Measurements from ENCODE around the gene TRNP1. TPM values are rescaled to one million over a fixed set of nuclear protein-coding genes. Genes with fewer than 3 reads are reported as not detected.

The TRNP1 gene
- total and polyA plus RNA-seq, 2 experiments from 2014 or later = 19.1 to 327 TPM

DNA sequence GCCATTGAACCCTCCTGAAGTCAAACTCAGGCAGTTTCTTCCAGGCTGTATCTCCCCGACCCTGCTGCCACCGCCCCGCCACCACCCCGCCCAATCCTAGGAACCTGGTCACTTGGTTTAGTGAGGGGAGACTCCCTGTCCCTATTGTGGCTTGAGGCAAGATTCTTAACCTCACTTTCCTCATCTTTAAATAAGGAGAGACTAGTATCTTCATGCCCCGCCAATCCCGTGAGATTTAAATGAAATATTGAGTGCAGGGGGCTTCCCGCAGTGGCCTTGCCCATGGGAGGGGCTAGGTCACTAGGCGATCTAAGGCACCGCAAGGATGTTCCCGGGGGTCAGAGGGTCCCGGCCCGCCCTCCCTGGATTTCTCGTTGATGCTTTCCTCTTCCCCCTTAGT lies 34.2 kb upstream of the TRNP1 start:
- Histone ChIP-seq H3K36me3 (ENCODE audit: low read depth) (no peaks in the 10 kb centered on the region), H3K4me1 (ENCODE audit: insufficient read depth) (peaks cover 15% of the 10 kb centered on the region), H2AFZ (0 out of 2 replicates have a peak overlapping the region, but pooled peaks have one; percentile 22), H3K79me2 (ENCODE audit: insufficient read depth) (no peaks in the 10 kb centered on the region), H3K27me3 (replicated peaks; ENCODE audit: insufficient read depth) (peaks cover 9% of the 10 kb centered on the region; the same call in 1 of the 2 replicates), H4K20me1 (ENCODE audit: insufficient read depth) (no peaks in the 10 kb centered on the region), H3K4me2 (ENCODE audit: unreplicated experiment) (no peak overlapping the region), H3K9ac (no peak overlapping the region), H3K4me3 (no peak overlapping the region), H3F3A (ENCODE audit: insufficient read depth) (peaks cover 22% of the 10 kb centered on the region), H3K9me3 (ENCODE audit: low read depth) (no peaks in the 10 kb centered on the region), H3K9me2 (ENCODE audit: insufficient read depth) (no peaks in the 10 kb centered on the region), H3K27ac (no peak overlapping the region)
- WGBS, 2 experiments (ENCODE audit: low coverage in 1 of 2, low lambda C conversion rate in 2 of 2, missing lambda C conversion rate in 2 of 2) = 34 to 93% methylated on average over 6 to 13 of the region's 13 CpGs
- TF ChIP-seq EZH2phosphoT487 (IDR thresholded peaks at IDR 0.05; ENCODE audit: insufficient read depth, low read depth) (no peak), EZH2 (IDR thresholded peaks at IDR 0.05; ENCODE audit: insufficient read depth, poor library complexity, severe bottlenecking) (peak; percentile 52)
- in situ Hi-C loops (cut with MboI) = no loop called here
- DNase-seq = no peak

DNA sequence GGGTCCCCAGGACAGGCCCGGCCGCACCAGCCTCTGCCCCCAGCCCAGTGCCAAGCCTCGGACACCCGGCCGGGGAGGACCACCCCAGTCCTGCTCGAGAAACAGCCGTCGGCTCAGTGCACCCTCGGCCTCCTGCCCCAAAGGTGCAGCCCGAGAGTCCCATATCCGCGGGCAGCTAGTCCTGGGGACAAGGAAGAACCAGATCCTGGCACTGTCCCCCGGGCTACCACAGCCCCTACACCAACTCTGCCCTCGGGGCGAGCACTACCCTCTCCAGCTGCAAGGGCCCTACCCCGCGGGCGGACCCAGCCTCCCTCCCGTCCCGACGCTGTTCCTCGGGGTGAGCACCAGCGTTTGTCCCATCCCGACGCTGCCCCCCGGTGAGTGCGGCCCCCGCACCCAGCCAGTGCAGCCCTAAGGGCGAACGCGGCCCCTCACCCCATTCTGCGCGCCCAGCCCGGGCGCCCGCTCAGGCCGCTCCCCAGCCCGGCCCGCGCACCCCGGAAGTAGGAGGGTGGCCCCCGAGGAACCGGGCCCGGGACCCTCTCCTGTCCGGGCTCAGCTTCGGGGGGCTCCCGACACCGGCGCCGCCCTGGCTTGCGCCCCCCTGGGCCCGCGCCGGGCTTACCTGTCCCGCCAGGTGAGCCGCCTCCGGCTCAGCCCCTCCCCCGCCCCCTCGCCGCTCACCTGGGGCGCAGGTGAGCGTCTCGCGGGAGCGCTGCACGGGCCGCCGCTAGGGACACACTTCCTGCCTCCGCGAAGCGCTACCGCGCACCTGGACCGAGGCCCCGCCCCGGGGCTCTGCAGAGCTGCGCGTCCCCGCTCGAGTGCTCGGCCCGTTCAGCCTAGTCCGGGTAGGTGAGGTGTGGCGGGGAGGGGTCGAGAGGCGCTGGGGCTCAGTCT lies 33.5 kb upstream of the TRNP1 start, which contains the start of gene KDF1:
KDF1 (minus strand) TSS at position 747 of the 903 bp plus-strand sequence. CDS start 8,088 bp downstream, outside the sequence.
- H3K4me2 ChIP-seq (ENCODE audit: unreplicated experiment) = peak within 1 kb of the TSS; percentile 40

DNA sequence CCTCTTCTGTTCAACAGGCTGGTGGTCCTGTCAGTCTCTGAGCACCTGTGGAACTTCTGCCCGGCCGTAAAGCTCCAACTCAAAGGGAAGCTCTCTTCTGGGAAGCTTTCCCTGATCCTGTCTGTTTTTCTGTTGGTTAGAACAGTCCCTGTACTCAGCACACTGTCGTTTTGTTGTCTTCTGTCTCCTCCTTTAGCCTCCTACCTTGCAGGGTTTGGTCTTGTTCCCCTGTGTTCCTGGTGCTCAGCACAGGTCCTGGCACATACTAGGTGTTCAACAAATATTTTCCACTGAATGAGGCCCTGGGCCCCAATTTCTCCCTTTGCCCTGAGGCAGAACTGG lies 32.9 kb upstream of the TRNP1 start:
- in situ Hi-C loops (cut with MboI) = no loop called here
- no peak for DNase-seq

More for the DNA sequence above, 33.5 kb upstream of the TRNP1 start, which contains the start of gene KDF1:
- Histone ChIP-seq H3K9me2 (ENCODE audit: insufficient read depth) (no peaks in the 10 kb centered on the region), H3K4me3 (peak within 1 kb of the TSS; percentile 54), H3K9ac (no peak within 1 kb of the TSS), H3K9me3 (ENCODE audit: low read depth) (no peaks in the 10 kb centered on the region), H3K79me2 (ENCODE audit: insufficient read depth) (no peaks in the 10 kb centered on the region), H3K27me3 (replicated peaks; ENCODE audit: insufficient read depth) (peaks cover 9% of the 10 kb centered on the region; the same call in 1 of the 2 replicates), H3K36me3 (ENCODE audit: low read depth) (no peaks in the 10 kb centered on the region), H3F3A (ENCODE audit: insufficient read depth) (peaks cover 22% of the 10 kb centered on the region), H4K20me1 (ENCODE audit: insufficient read depth) (no peaks in the 10 kb centered on the region), H3K4me1 (ENCODE audit: insufficient read depth) (peaks cover 15% of the 10 kb centered on the region), H2AFZ (peak within 1 kb of the TSS; percentile 22), H3K27ac (no peak within 1 kb of the TSS)
- TF ChIP-seq EZH2phosphoT487 (IDR thresholded peaks at IDR 0.05; ENCODE audit: insufficient read depth, low read depth) (0 out of 2 replicates have a peak, but pooled peaks have one; percentile 32), EZH2 (IDR thresholded peaks at IDR 0.05; ENCODE audit: insufficient read depth, poor library complexity, severe bottlenecking) (no peak)
- WGBS, 2 experiments (ENCODE audit: low coverage in 1 of 2, low lambda C conversion rate in 2 of 2, missing lambda C conversion rate in 2 of 2) = 5 to 8% methylated on average over 52 to 84 of the region's 86 CpGs
- peak; percentile 9 for DNase-seq
- in situ Hi-C loops (cut with MboI) = no loop called here

DNA sequence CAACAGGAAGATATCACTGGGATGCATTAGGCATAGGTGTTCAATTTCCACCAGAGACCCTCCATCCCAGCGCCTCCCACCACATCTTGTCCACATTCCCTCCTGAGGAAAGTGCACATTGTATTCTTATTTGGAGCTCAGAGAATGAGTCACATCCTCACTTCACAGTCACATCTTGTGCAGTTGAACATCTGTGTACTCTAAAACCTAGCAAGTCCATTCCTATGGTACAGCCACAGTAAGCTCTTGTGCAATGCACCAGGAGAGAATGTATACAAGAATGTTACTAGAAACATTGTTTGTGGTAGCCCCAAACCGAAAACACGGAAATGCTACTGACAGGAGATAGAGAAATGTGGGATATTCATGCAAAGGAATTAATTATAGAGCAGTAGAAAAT lies 31.7 kb upstream of the TRNP1 start:
- DNase-seq = peak; percentile 89
- H3K9ac ChIP-seq = no peak overlapping the region
- H3K4me3 ChIP-seq = no peak overlapping the region
- H3K4me1 ChIP-seq (ENCODE audit: insufficient read depth) = peaks cover 15% of the 10 kb centered on the region
- H3K36me3 ChIP-seq (ENCODE audit: low read depth) = no peaks in the 10 kb centered on the region
- no peaks in the 10 kb centered on the region for H3K79me2 ChIP-seq (ENCODE audit: insufficient read depth)
- 9 to 13% methylated on average over 3 of the region's 3 CpGs for WGBS, 2 experiments (ENCODE audit: low coverage in 1 of 2, low lambda C conversion rate in 2 of 2, missing lambda C conversion rate in 2 of 2)
- H3K9me3 ChIP-seq (ENCODE audit: low read depth) = no peaks in the 10 kb centered on the region
- H3K27me3 ChIP-seq (replicated peaks; ENCODE audit: insufficient read depth) = peaks cover 9% of the 10 kb centered on the region; the same call in 1 of the 2 replicates
- H3K4me2 ChIP-seq (ENCODE audit: unreplicated experiment) = no peak overlapping the region
- in situ Hi-C loops (cut with MboI) = no loop called here
- H3F3A ChIP-seq (ENCODE audit: insufficient read depth) = peaks cover 22% of the 10 kb centered on the region
- TF ChIP-seq EZH2phosphoT487 (IDR thresholded peaks at IDR 0.05; ENCODE audit: insufficient read depth, low read depth) = no peak
- TF ChIP-seq EZH2 (IDR thresholded peaks at IDR 0.05; ENCODE audit: insufficient read depth, poor library complexity, severe bottlenecking) = no peak
- no peaks in the 10 kb centered on the region for H4K20me1 ChIP-seq (ENCODE audit: insufficient read depth)
- H3K27ac ChIP-seq = 0 out of 2 replicates have a peak overlapping the region, but pooled peaks have one; percentile 3
- no peaks in the 10 kb centered on the region for H3K9me2 ChIP-seq (ENCODE audit: insufficient read depth)
- no peak overlapping the region for H2AFZ ChIP-seq

More for the DNA sequence above, 32.9 kb upstream of the TRNP1 start:
- no peak for TF ChIP-seq EZH2phosphoT487 (IDR thresholded peaks at IDR 0.05; ENCODE audit: insufficient read depth, low read depth)
- TF ChIP-seq EZH2 (IDR thresholded peaks at IDR 0.05; ENCODE audit: insufficient read depth, poor library complexity, severe bottlenecking) = no peak
- Histone ChIP-seq H3K36me3 (ENCODE audit: low read depth) (no peaks in the 10 kb centered on the region), H3K27ac (no peak overlapping the region), H3K4me3 (no peak overlapping the region), H3K4me2 (ENCODE audit: unreplicated experiment) (no peak overlapping the region), H3K9ac (no peak overlapping the region), H3K4me1 (ENCODE audit: insufficient read depth) (peaks cover 15% of the 10 kb centered on the region), H3K79me2 (ENCODE audit: insufficient read depth) (no peaks in the 10 kb centered on the region), H3K27me3 (replicated peaks; ENCODE audit: insufficient read depth) (peaks cover 9% of the 10 kb centered on the region; the same call in 1 of the 2 replicates), H3F3A (ENCODE audit: insufficient read depth) (peaks cover 22% of the 10 kb centered on the region), H4K20me1 (ENCODE audit: insufficient read depth) (no peaks in the 10 kb centered on the region), H2AFZ (no peak overlapping the region), H3K9me2 (ENCODE audit: insufficient read depth) (no peaks in the 10 kb centered on the region), H3K9me3 (ENCODE audit: low read depth) (no peaks in the 10 kb centered on the region)
- WGBS, 2 experiments (ENCODE audit: low coverage in 1 of 2, low lambda C conversion rate in 2 of 2, missing lambda C conversion rate in 2 of 2) = 50 to 56% methylated on average over 3 of the region's 3 CpGs

Measured in GM23248 (cell line).